ENCODE data around the gene SIRT5.

GRCh38 chr6:13544454-13545186 is 29.8 kb upstream of the SIRT5 start:
- TF ChIP-seq CTCF (optimal IDR thresholded peaks at IDR 0.05 in 1 of 3, IDR thresholded peaks at IDR 0.05 in 1 of 3, conservative IDR thresholded peaks at IDR 0.05 in 1 of 3; ENCODE audit: extremely low read depth in 1 of 3, insufficient read depth in 2 of 3, low read length in 3 of 3) (no peak), EZH2 (IDR thresholded peaks at IDR 0.05; ENCODE audit: low read length) (no peak)
